HCT116 (cell line): ENCODE data around the gene HEG1. TPM values are rescaled to one million over a fixed set of nuclear protein-coding genes. Genes with fewer than 3 reads are reported as not detected.

Source experiments
- ATAC-seq: fragments of 200-7000 bp; cut with Tn5 transposase; 2 replicates; pipeline ENCODE4 v1.9.1; 2020; ENCODE audit warnings: mild to moderate bottlenecking, moderate library complexity
- BruUV-seq: library from RNA; stranded (reverse); fragments of 400-500 nt; replicated peaks from 2 replicates; lab custom pipeline; 2021; lab: Mats Ljungman, UMichigan
- CTCF ChIA-PET: fragments of 300-600 bp; sonication (Branson Sonifier 250); formaldehyde crosslinking; loops from one replicate; lab custom pipeline; 2021; ENCODE audit warnings: antibody characterized with exemption; lab: Charles Lee
- POLR2A ChIA-PET: fragments of 300-600, 350-600 bp; sonication (Branson Sonifier 250); formaldehyde crosslinking; loops from one replicate; lab custom pipeline; 2021; ENCODE audit warnings: antibody characterized with exemption; lab: Charles Lee
- RAD21 ChIA-PET, 2 experiments: fragments of 300-600 bp; sonication (Branson Sonifier 250); formaldehyde crosslinking; loops; one replicate each; lab custom pipeline; 2023; ENCODE audit warnings: low total read pairs in 2 of 2; ENCODE audit not compliant: uncharacterized antibody in 2 of 2, unreplicated experiment in 2 of 2, low non-redundant PET in 1 of 2; lab: Charles Lee
- DNase-seq: peaks from one replicate; pipeline ENCODE4 v3.0.0-alpha.2; 2010; ENCODE audit warnings: low read depth, low spot score
- H2AFZ ChIP-seq: fragments of 200-600 bp; shearing (Covaris generic), sonication (generic); 2 replicates; pipeline ENCODE4 v1.6.1; 2017; ENCODE audit warnings: low read depth, mixed run types, mixed read lengths, antibody characterized with exemption, low read length; ENCODE audit not compliant: poor library complexity, severe bottlenecking
- H3K27ac ChIP-seq: 2 replicates; pipeline ENCODE4 v1.5.1; 2012; ENCODE audit warnings: low read depth, low read length
- H3K27me3 ChIP-seq: fragments of 200-600 bp; sonication (generic); 2 replicates; pipeline ENCODE4 v1.6.1; 2016; ENCODE audit warnings: mixed run types, low read length, mixed read lengths; ENCODE audit not compliant: insufficient read depth
- H3K36me3 ChIP-seq, 2 experiments: fragments of 200-500 bp in 1 of 2; fragments of 200-600 bp in 1 of 2; sonication (Bioruptor generic) in 1 of 2; sonication (generic) in 1 of 2; 2 replicates each; pipeline versions ENCODE4 v1.5.1 to v1.6.1; 2014 to 2016; ENCODE audit warnings: low read length in 2 of 2, inconsistent platforms in 1 of 2, mixed read lengths in 1 of 2, mixed run types in 1 of 2; ENCODE audit not compliant: insufficient read depth in 2 of 2, control insufficient read depth in 1 of 2
- H3K4me1 ChIP-seq, 2 experiments: fragments of 200-600 bp in 1 of 2; sonication (generic) in 1 of 2; 2 replicates each; pipeline versions ENCODE4 v1.5.1 to v1.6.1; 2012 to 2017; ENCODE audit warnings: low read length in 2 of 2, inconsistent platforms in 1 of 2, mild to moderate bottlenecking in 1 of 2, mixed read lengths in 1 of 2, mixed run types in 1 of 2, moderate library complexity in 1 of 2; ENCODE audit not compliant: insufficient read depth in 2 of 2, control insufficient read depth in 1 of 2
- H3K4me2 ChIP-seq: fragments of 200-600 bp; sonication (generic); 2 replicates; pipeline ENCODE4 v1.6.1; 2017; ENCODE audit warnings: mixed run types, low read length, mixed read lengths
- H3K4me3 ChIP-seq, 2 experiments: fragments of 200-600 bp in 1 of 2; sonication (generic) in 1 of 2; replicated peaks in 1 of 2; 2 replicates each; pipeline ENCODE4 v1.5.1; 2011 to 2016; ENCODE audit warnings: low read length in 2 of 2, control low read depth in 1 of 2, low read depth in 1 of 2, mild to moderate bottlenecking in 1 of 2, mixed read lengths in 1 of 2, mixed run types in 1 of 2
- H3K79me2 ChIP-seq: fragments of 200-600 bp; sonication (generic); 2 replicates; pipeline ENCODE4 v1.6.1; 2017; ENCODE audit warnings: mild to moderate bottlenecking, mixed run types, low read length, moderate library complexity, mixed read lengths; ENCODE audit not compliant: insufficient read depth
- H3K9ac ChIP-seq: fragments of 200-600 bp; sonication (generic); 2 replicates; pipeline ENCODE4 v1.6.1; 2016; ENCODE audit warnings: low read length, mixed read lengths
- H3K9me2 ChIP-seq: fragments of 200-600 bp; sonication (generic), shearing (Covaris generic); 2 replicates; pipeline ENCODE4 v1.6.1; 2017; ENCODE audit warnings: mixed run types, mild to moderate bottlenecking, moderate library complexity; ENCODE audit not compliant: insufficient read depth
- H3K9me3 ChIP-seq, 2 experiments: fragments of 200-500 bp in 1 of 2; fragments of 200-600 bp in 1 of 2; sonication (Bioruptor generic) in 1 of 2; sonication (generic) in 1 of 2; 2 replicates each; pipeline ENCODE4 v1.6.1; 2014 to 2017; ENCODE audit warnings: low read length in 2 of 2, mixed read lengths in 2 of 2, inconsistent platforms in 1 of 2, low read depth in 1 of 2, mild to moderate bottlenecking in 1 of 2, mixed run types in 1 of 2, moderate library complexity in 1 of 2; ENCODE audit not compliant: control insufficient read depth in 1 of 2, insufficient read depth in 1 of 2
- H4K20me1 ChIP-seq: fragments of 200-600 bp; sonication (generic), shearing (Covaris generic); 2 replicates; pipeline ENCODE4 v1.6.1; 2017; ENCODE audit warnings: mixed run types, mild to moderate bottlenecking, moderate library complexity; ENCODE audit not compliant: insufficient read depth
- CBX3 ChIP-seq: IDR thresholded peaks from 2 replicates; pipeline ENCODE4 v1.6.1; 2012; ENCODE audit warnings: low read depth
- CEBPB ChIP-seq: IDR thresholded peaks from 2 replicates; pipeline ENCODE4 v1.6.1; 2012; ENCODE audit warnings: low read depth
- ELF1 ChIP-seq: IDR thresholded peaks from 2 replicates; pipeline ENCODE4 v1.6.1; 2012; ENCODE audit warnings: low read depth, borderline replicate concordance
- EZH2 ChIP-seq: fragments of 200-600 bp; sonication (generic); IDR thresholded peaks from 2 replicates; pipeline ENCODE4 v1.6.1; 2017; ENCODE audit warnings: antibody characterized with exemption, mixed run types
- FOSL1 ChIP-seq: IDR thresholded peaks from 2 replicates; pipeline ENCODE4 v1.6.1; 2012; ENCODE audit warnings: low read depth
- JUND ChIP-seq: IDR thresholded peaks from 2 replicates; pipeline ENCODE4 v1.6.1; 2012
- POLR2A ChIP-seq: IDR thresholded peaks from 2 replicates; pipeline ENCODE4 v1.7.0; 2011; ENCODE audit warnings: borderline replicate concordance; ENCODE audit not compliant: insufficient read depth, insufficient read length; ENCODE audit errors: extremely low read depth
- POLR2AphosphoS5 ChIP-seq: IDR thresholded peaks from 2 replicates; pipeline ENCODE4 v1.6.1; 2011; ENCODE audit warnings: mild to moderate bottlenecking, low read depth, low read length, moderate library complexity
- SIN3A ChIP-seq: IDR thresholded peaks from 2 replicates; pipeline ENCODE4 v1.6.1; 2012; ENCODE audit warnings: low read depth
- TCF7L2 ChIP-seq: IDR thresholded peaks from 2 replicates; pipeline ENCODE4 v1.7.0; 2011; ENCODE audit warnings: borderline replicate concordance, inconsistent platforms; ENCODE audit not compliant: insufficient read depth, insufficient read length; ENCODE audit errors: extremely low read depth
- YY1 ChIP-seq: IDR thresholded peaks from 2 replicates; pipeline ENCODE4 v1.6.1; 2011; ENCODE audit warnings: low read length, low read depth, moderate library complexity, mild to moderate bottlenecking; ENCODE audit not compliant: insufficient replicate concordance; ENCODE audit errors: extremely low read depth
- ZFX ChIP-seq: fragments of 450-650 bp; IDR thresholded peaks from 2 replicates; pipeline ENCODE4 v1.6.1; 2017
- ZNF274 ChIP-seq: fragments of 200-500 bp; sonication (Bioruptor generic); IDR thresholded peaks from 2 replicates; pipeline ENCODE4 v1.6.1; 2014; ENCODE audit warnings: mild to moderate bottlenecking, low read depth, low read length, inconsistent platforms
- intact Hi-C: fragments of 100-400 bp; cut with micrococcal nuclease; formaldehyde crosslinking; loops from 2 replicates; pipeline ENCODE4 v1.10.0; 2022
- total RNA-seq: library from RNA; stranded (reverse); gene quantifications from one replicate; pipeline ENCODE4 v1.2.1, GENCODE V29; 2021; ENCODE audit not compliant: unreplicated experiment
- TF ChIP-seq, protein P1 (sequence below): IDR thresholded peaks from 2 replicates; pipeline ENCODE4 v1.6.1; 2012; ENCODE audit warnings: low read depth
- TF ChIP-seq, protein P2 (sequence below), 3 experiments: fragments of 200-600 bp in 1 of 3; sonication (generic) in 1 of 3; IDR thresholded peaks in 2 of 3; conservative IDR thresholded peaks in 1 of 3; 2 replicates each; pipeline ENCODE4 v1.5.1; 2012 to 2017; ENCODE audit warnings: low read depth in 2 of 3, low read length in 2 of 3, antibody characterized with exemption in 1 of 3, borderline replicate concordance in 1 of 3, control low read depth in 1 of 3, mild to moderate bottlenecking in 1 of 3, mixed read lengths in 1 of 3, mixed run types in 1 of 3, moderate library complexity in 1 of 3; ENCODE audit not compliant: insufficient read depth in 1 of 3

HEG1 gene
- total RNA-seq, 1 experiment from 2014 or later: 2.6 TPM

- POLR2A ChIA-PET: no interaction called here
- Histone ChIP-seq H3K9me3 (no peaks in the 10 kb centered on the region), H3K4me1 (peaks cover 12 to 31% of the 10 kb centered on the region in 2 experiments; a peak in 3 of 4 replicates), H3K27me3 (peaks cover 5% of the 10 kb centered on the region; the same call in 1 of the 2 replicates), H3K9me2 (no peaks in the 10 kb centered on the region), H3K4me3 (peak overlapping the region; percentile 22 to 58), H3K4me2 (peak overlapping the region; percentile 81), H3K27ac (peak overlapping the region; percentile 8; the same call in 1 of the 2 replicates), H3K79me2 (no peaks in the 10 kb centered on the region), H4K20me1 (no peaks in the 10 kb centered on the region), H3K36me3 (no peaks in the 10 kb centered on the region), H2AFZ (peak overlapping the region; percentile 39), H3K9ac (no peak overlapping the region)
- CTCF ChIA-PET: no interaction called here
- RAD21 ChIA-PET: no interaction called here
- ATAC-seq (peak; percentile 55), DNase-seq (no peak)
- no peak for TF ChIP-seq FOSL1
- no peak for TF ChIP-seq EZH2
- TF ChIP-seq, protein P1, sequence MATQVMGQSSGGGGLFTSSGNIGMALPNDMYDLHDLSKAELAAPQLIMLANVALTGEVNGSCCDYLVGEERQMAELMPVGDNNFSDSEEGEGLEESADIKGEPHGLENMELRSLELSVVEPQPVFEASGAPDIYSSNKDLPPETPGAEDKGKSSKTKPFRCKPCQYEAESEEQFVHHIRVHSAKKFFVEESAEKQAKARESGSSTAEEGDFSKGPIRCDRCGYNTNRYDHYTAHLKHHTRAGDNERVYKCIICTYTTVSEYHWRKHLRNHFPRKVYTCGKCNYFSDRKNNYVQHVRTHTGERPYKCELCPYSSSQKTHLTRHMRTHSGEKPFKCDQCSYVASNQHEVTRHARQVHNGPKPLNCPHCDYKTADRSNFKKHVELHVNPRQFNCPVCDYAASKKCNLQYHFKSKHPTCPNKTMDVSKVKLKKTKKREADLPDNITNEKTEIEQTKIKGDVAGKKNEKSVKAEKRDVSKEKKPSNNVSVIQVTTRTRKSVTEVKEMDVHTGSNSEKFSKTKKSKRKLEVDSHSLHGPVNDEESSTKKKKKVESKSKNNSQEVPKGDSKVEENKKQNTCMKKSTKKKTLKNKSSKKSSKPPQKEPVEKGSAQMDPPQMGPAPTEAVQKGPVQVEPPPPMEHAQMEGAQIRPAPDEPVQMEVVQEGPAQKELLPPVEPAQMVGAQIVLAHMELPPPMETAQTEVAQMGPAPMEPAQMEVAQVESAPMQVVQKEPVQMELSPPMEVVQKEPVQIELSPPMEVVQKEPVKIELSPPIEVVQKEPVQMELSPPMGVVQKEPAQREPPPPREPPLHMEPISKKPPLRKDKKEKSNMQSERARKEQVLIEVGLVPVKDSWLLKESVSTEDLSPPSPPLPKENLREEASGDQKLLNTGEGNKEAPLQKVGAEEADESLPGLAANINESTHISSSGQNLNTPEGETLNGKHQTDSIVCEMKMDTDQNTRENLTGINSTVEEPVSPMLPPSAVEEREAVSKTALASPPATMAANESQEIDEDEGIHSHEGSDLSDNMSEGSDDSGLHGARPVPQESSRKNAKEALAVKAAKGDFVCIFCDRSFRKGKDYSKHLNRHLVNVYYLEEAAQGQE: no peak
- TF ChIP-seq TCF7L2: no peak
- TF ChIP-seq, protein P2, sequence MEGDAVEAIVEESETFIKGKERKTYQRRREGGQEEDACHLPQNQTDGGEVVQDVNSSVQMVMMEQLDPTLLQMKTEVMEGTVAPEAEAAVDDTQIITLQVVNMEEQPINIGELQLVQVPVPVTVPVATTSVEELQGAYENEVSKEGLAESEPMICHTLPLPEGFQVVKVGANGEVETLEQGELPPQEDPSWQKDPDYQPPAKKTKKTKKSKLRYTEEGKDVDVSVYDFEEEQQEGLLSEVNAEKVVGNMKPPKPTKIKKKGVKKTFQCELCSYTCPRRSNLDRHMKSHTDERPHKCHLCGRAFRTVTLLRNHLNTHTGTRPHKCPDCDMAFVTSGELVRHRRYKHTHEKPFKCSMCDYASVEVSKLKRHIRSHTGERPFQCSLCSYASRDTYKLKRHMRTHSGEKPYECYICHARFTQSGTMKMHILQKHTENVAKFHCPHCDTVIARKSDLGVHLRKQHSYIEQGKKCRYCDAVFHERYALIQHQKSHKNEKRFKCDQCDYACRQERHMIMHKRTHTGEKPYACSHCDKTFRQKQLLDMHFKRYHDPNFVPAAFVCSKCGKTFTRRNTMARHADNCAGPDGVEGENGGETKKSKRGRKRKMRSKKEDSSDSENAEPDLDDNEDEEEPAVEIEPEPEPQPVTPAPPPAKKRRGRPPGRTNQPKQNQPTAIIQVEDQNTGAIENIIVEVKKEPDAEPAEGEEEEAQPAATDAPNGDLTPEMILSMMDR (IDR thresholded peaks at IDR 0.05 in 2 of 3, conservative IDR thresholded peaks at IDR 0.05 in 1 of 3; ENCODE audit: borderline replicate concordance in 1 of 3, insufficient read depth in 1 of 3, low read depth in 2 of 3, low read length in 2 of 3): no peak
- no peak for TF ChIP-seq CBX3
- TF ChIP-seq CEBPB: no peak
- no peak for TF ChIP-seq YY1
- no peak for TF ChIP-seq ZNF274
- TF ChIP-seq SIN3A: no peak
- TF ChIP-seq ELF1: no peak
- no peak for TF ChIP-seq POLR2AphosphoS5
- no peak for TF ChIP-seq POLR2A
- no peak for TF ChIP-seq JUND
- no peak for TF ChIP-seq ZFX
- BruUV-seq: no TSS peak
- intact Hi-C loops: no loop called here
Observed at GRCh38 chr3:125055331-125055912, 375 bp downstream of the HEG1 start.
